NCI-H748 treated with DMSO at 0.1 percent for 48 hours (cell line): ENCODE data around the gene SF1.

Experiments used
- DNase-seq: peaks from one replicate; lab custom pipeline; 2025; lab: John Stamatoyannopoulos, UW

Gene SF1

GRCh38 chr11:64777449-64778222 is 706 bp downstream of the SF1 start:
- DNase-seq: peak; percentile 66

- DNase-seq: no peak
Measured at GRCh38 chr11:64776875-64777274, 1.5 kb downstream of the SF1 start.

GRCh38 chr11:64776425-64776824 is 1.9 kb downstream of the SF1 start:
- DNase-seq: no peak

GRCh38 chr11:64774144-64774543 is 4.2 kb downstream of the SF1 start:
- no peak for DNase-seq

GRCh38 chr11:64772303-64773018 is 5.9 kb downstream of the SF1 start:
- no peak for DNase-seq

GRCh38 chr11:64771861-64772260 is 6.5 kb downstream of the SF1 start:
- no peak for DNase-seq

GRCh38 chr11:64770120-64770519 is 8.2 kb downstream of the SF1 start:
- no peak for DNase-seq

- no peak for DNase-seq
Measured at GRCh38 chr11:64769283-64769682, 9.1 kb downstream of the SF1 start.

GRCh38 chr11:64768300-64768694 is 10.0 kb downstream of the SF1 start:
- no peak for DNase-seq

GRCh38 chr11:64767344-64768299 is 10.7 kb downstream of the SF1 start:
- no peak for DNase-seq

- no peak for DNase-seq
Measured at GRCh38 chr11:64766881-64767280, 11.5 kb downstream of the SF1 start.

- DNase-seq: no peak
Measured at GRCh38 chr11:64765851-64766665, 12.3 kb downstream of the SF1 start.

- DNase-seq: no peak
Measured at GRCh38 chr11:64765291-64765850, 13.0 kb downstream of the SF1 start.

GRCh38 chr11:64764753-64765152 is 13.6 kb downstream of the SF1 start:
- DNase-seq: no peak

GRCh38 chr11:64764040-64764611 is 14.2 kb downstream of the SF1 start:
- no peak for DNase-seq

- no peak for DNase-seq
Measured at GRCh38 chr11:64763526-64764039, 14.8 kb downstream of the SF1 start.

GRCh38 chr11:64762674-64763525 is 15.4 kb downstream of the SF1 start:
- DNase-seq: no peak

GRCh38 chr11:64762277-64762673 is 16.1 kb downstream of the SF1 start:
- DNase-seq: no peak

GRCh38 chr11:64760759-64761420 is 17.5 kb downstream of the SF1 start:
- no peak for DNase-seq
